Measurements from ENCODE around the gene L3MBTL4. TPM values are rescaled to one million over a fixed set of nuclear protein-coding genes. Genes with fewer than 3 reads are reported as not detected.

The L3MBTL4 gene
- total RNA-seq, 2 donors from 2014 or later: 4.6 to 7.2 TPM

DNA sequence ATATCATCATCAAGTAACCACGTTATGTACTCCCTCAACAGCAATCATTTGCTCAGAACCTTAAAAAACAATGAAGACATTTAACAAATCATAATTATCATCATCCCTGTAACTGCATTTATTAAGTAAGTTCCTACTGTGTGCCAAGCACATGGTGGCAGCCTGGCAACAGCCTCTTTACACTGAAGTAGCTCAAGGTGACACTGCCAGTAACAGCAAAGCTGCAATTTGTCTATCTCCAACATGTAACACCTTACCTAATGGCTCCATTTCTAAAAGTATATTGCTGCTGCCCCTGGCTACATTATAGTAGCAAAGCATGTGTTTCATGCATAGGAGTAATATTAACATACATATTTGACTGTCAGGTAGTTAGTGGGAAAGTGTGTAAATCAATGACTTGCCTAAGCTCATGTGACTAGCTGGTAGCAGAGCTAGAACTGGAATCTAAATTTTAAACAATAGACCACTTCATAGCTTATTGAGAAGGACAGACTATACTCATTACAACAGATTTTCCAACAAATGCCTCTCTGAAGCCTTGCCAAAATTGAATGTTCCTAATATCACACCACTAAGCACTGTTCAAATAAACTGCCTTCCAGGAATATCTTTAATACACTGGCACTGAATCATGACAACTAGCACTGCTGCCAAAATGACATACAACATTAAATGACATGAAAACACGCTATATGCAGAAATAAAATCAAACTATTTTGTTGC, 86.7 kb downstream of the L3MBTL4 start:
- Mint-ChIP-seq H3K4me1 (no peaks in the 10 kb centered on the region), H3K4me3 (no peak overlapping the region), H3K27me3 (ENCODE audit: insufficient read depth) (no peaks in the 10 kb centered on the region), H3K36me3 (ENCODE audit: low read depth) (peaks cover 2% of the 10 kb centered on the region), H3K9me3 (peaks cover 26% of the 10 kb centered on the region), H3K27ac (no peak overlapping the region)
- DNase-seq: no peak
- Histone ChIP-seq H3K4me1 (ENCODE audit: control insufficient read depth, insufficient read depth, low read length) (no peaks in the 10 kb centered on the region), H3K9me3 (ENCODE audit: control insufficient read depth, low read length) (peaks cover 19% of the 10 kb centered on the region), H3K36me3 (ENCODE audit: control insufficient read depth, insufficient read depth, low read length) (no peaks in the 10 kb centered on the region), H3K9ac (ENCODE audit: extremely low read depth, low read length, poor library complexity, severe bottlenecking) (no peak overlapping the region), H3K27me3 (ENCODE audit: control insufficient read depth, insufficient read depth, low read length, poor library complexity, severe bottlenecking) (peaks cover 19% of the 10 kb centered on the region), H3K27ac (ENCODE audit: low read depth, low read length) (no peak overlapping the region), H3K4me3 (ENCODE audit: low read length) (no peak overlapping the region)
- TF ChIP-seq CTCF (conservative IDR thresholded peaks at IDR 0.05): no peak
- 90 to 96% methylated on average over 1 to 2 of the region's 2 CpGs for WGBS, 2 experiments (ENCODE audit: insufficient coverage in 1 of 2, insufficient read length in 1 of 2)

DNA sequence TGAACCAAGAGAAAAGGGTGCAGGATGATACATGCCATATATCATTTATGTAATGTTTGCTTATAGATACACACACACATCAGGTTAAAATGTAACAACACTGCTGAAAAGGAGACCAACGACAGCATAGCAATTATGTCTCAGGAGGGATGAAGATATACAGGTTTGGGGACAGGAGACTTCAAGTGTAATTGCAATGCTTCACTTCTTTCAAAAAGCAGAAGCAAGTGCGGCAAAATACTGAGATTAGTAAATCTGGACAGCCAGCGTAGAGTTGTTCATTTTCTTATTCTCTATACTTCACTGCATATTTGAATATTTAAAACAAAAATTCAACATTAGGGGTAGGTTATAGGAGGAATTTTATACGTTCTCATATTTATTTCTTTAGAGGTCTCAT, 87.2 kb downstream of the L3MBTL4 start:
- Mint-ChIP-seq H3K4me3 (no peak overlapping the region), H3K27ac (no peak overlapping the region), H3K4me1 (no peaks in the 10 kb centered on the region), H3K36me3 (ENCODE audit: low read depth) (peaks cover 2% of the 10 kb centered on the region), H3K27me3 (ENCODE audit: insufficient read depth) (no peaks in the 10 kb centered on the region), H3K9me3 (peaks cover 28% of the 10 kb centered on the region)
- 92 to 100% methylated on average over 1 to 4 of the region's 4 CpGs for WGBS, 2 experiments (ENCODE audit: insufficient coverage in 1 of 2, insufficient read length in 1 of 2)
- no peak overlapping the region for H3K4me3 ChIP-seq (ENCODE audit: low read length)
- no peak for TF ChIP-seq CTCF (conservative IDR thresholded peaks at IDR 0.05)
- peaks cover 23% of the 10 kb centered on the region for H3K9me3 ChIP-seq (ENCODE audit: control insufficient read depth, low read length)
- H3K9ac ChIP-seq (ENCODE audit: extremely low read depth, low read length, poor library complexity, severe bottlenecking): no peak overlapping the region
- H3K36me3 ChIP-seq (ENCODE audit: control insufficient read depth, insufficient read depth, low read length): no peaks in the 10 kb centered on the region
- H3K27ac ChIP-seq (ENCODE audit: low read depth, low read length): no peak overlapping the region
- H3K27me3 ChIP-seq (ENCODE audit: control insufficient read depth, insufficient read depth, low read length, poor library complexity, severe bottlenecking): peaks cover 15% of the 10 kb centered on the region
- no peaks in the 10 kb centered on the region for H3K4me1 ChIP-seq (ENCODE audit: control insufficient read depth, insufficient read depth, low read length)
- DNase-seq: no peak

DNA sequence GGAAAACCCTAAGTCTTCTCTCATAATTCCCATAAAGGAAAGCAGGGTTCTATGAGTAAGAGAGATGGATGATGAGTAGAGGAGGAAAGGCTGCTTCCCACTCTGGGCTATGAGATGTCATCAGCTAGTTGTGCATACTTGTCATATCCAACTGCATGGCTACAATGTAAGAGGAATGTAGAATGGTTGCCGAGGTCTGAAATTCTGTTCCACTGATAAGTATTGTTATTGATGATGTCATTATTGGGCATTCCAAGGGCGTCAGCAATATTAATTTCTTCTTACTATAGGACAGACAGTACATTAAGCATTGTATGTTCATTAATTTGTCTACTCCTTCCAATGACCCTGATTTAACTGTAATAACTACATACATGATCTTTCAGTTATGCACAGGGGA, 88.1 kb downstream of the L3MBTL4 start:
- Histone ChIP-seq H3K4me3 (ENCODE audit: low read length) (no peak overlapping the region), H3K27ac (ENCODE audit: low read depth, low read length) (no peak overlapping the region), H3K9ac (ENCODE audit: extremely low read depth, low read length, poor library complexity, severe bottlenecking) (no peak overlapping the region), H3K36me3 (ENCODE audit: control insufficient read depth, insufficient read depth, low read length) (no peaks in the 10 kb centered on the region), H3K4me1 (ENCODE audit: control insufficient read depth, insufficient read depth, low read length) (no peaks in the 10 kb centered on the region), H3K27me3 (ENCODE audit: control insufficient read depth, insufficient read depth, low read length, poor library complexity, severe bottlenecking) (peaks cover 5% of the 10 kb centered on the region), H3K9me3 (ENCODE audit: control insufficient read depth, low read length) (peaks cover 23% of the 10 kb centered on the region)
- 92% methylated on average over 2 of the region's 2 CpGs; no CpG with 5 or more reads in 1 of the 2 experiments for WGBS, 2 experiments (ENCODE audit: insufficient coverage in 1 of 2, insufficient read length in 1 of 2)
- DNase-seq: no peak
- no peak overlapping the region for H3K4me3 Mint-ChIP-seq
- H3K9me3 Mint-ChIP-seq: peaks cover 28% of the 10 kb centered on the region
- peaks cover 2% of the 10 kb centered on the region for H3K36me3 Mint-ChIP-seq (ENCODE audit: low read depth)
- H3K4me1 Mint-ChIP-seq: no peaks in the 10 kb centered on the region
- no peak overlapping the region for H3K27ac Mint-ChIP-seq
- H3K27me3 Mint-ChIP-seq (ENCODE audit: insufficient read depth): no peaks in the 10 kb centered on the region
- TF ChIP-seq CTCF (conservative IDR thresholded peaks at IDR 0.05): no peak
